ENCODE results near the gene PDE3A.

PDE3A gene

DNA sequence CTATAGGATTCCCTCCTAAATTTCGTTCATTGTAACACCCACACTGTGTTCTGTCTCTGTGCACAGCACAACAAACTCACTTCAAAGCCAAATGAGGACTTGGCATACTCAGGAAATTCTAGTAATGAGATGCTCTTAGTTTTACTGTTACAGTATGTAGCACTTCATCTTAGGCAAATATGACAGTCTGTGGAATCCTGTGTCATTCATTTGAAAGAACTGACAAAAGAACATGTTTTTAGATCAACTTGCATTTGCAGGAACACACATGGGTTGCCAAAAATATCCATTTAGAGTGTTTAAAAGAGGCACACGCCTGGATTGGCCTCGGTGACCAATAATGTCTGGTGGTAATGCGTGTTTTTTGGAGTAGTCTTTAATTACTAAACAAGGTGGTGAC is 56.5 kb downstream of the PDE3A start:
- Histone ChIP-seq H3K36me3 (ENCODE audit: control insufficient read depth, insufficient read depth, low read length) (no peaks in the 10 kb centered on the region), H3K4me3 (replicated peaks; ENCODE audit: low read depth, low read length) (no peak overlapping the region), H3K27me3 (replicated peaks; ENCODE audit: control insufficient read depth, insufficient read depth, low read length) (no peaks in the 10 kb centered on the region)
- no peak for DNase-seq (ENCODE audit: extremely low read depth, insufficient read length)
- TF ChIP-seq, protein P1, sequence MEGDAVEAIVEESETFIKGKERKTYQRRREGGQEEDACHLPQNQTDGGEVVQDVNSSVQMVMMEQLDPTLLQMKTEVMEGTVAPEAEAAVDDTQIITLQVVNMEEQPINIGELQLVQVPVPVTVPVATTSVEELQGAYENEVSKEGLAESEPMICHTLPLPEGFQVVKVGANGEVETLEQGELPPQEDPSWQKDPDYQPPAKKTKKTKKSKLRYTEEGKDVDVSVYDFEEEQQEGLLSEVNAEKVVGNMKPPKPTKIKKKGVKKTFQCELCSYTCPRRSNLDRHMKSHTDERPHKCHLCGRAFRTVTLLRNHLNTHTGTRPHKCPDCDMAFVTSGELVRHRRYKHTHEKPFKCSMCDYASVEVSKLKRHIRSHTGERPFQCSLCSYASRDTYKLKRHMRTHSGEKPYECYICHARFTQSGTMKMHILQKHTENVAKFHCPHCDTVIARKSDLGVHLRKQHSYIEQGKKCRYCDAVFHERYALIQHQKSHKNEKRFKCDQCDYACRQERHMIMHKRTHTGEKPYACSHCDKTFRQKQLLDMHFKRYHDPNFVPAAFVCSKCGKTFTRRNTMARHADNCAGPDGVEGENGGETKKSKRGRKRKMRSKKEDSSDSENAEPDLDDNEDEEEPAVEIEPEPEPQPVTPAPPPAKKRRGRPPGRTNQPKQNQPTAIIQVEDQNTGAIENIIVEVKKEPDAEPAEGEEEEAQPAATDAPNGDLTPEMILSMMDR (IDR thresholded peaks at IDR 0.05; ENCODE audit: insufficient read depth, low read length, poor library complexity, severe bottlenecking): no peak

DNA sequence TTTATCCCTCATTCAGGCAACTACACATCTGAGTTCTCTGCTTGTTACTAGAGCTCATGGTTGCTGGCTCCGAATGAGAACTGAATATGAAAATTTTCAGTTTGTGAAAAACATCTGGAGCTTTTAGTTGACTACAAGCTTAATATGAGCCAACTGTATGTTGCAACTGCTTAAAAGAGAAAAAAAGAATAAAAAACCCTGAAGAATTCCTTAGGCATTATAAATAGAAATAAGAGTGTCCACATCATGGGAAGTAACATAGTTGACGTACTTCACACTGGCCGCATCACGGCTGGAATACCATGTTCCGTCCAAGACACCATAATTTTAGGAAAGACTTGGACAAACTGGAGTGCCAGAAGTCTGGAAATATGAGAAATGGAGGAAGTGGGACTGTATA is 57.9 kb downstream of the PDE3A start:
- Histone ChIP-seq H3K27me3 (replicated peaks; ENCODE audit: control insufficient read depth, insufficient read depth, low read length) (no peaks in the 10 kb centered on the region), H3K4me3 (replicated peaks; ENCODE audit: low read depth, low read length) (no peak overlapping the region), H3K36me3 (ENCODE audit: control insufficient read depth, insufficient read depth, low read length) (no peaks in the 10 kb centered on the region)
- TF ChIP-seq, protein P1 (IDR thresholded peaks at IDR 0.05; ENCODE audit: insufficient read depth, low read length, poor library complexity, severe bottlenecking): no peak
- no peak for DNase-seq (ENCODE audit: extremely low read depth, insufficient read length)

DNA sequence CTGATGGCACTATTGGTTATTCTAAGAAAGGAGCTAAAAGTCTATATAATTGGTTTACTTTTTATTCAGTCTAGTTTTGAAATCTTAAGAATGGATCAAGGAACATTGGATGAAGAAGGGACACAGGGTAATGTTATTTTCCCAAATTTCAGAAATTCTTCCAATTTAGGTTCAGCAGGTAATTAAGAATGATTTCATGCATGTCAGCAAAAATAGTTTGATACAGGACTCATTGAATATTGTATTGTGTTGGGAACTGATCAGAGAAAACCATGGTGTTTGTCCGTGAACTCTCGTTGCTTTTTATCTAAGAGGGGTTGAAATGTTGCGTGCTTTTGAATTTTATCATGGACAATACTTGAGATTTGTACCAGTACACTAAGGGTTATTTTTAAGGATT is 58.6 kb downstream of the PDE3A start:
- TF ChIP-seq, protein P1 (IDR thresholded peaks at IDR 0.05; ENCODE audit: insufficient read depth, low read length, poor library complexity, severe bottlenecking): no peak
- H3K36me3 ChIP-seq (ENCODE audit: control insufficient read depth, insufficient read depth, low read length): no peaks in the 10 kb centered on the region
- no peak for DNase-seq (ENCODE audit: extremely low read depth, insufficient read length)
- H3K4me3 ChIP-seq (replicated peaks; ENCODE audit: low read depth, low read length): no peak overlapping the region
- no peaks in the 10 kb centered on the region for H3K27me3 ChIP-seq (replicated peaks; ENCODE audit: control insufficient read depth, insufficient read depth, low read length)

DNA sequence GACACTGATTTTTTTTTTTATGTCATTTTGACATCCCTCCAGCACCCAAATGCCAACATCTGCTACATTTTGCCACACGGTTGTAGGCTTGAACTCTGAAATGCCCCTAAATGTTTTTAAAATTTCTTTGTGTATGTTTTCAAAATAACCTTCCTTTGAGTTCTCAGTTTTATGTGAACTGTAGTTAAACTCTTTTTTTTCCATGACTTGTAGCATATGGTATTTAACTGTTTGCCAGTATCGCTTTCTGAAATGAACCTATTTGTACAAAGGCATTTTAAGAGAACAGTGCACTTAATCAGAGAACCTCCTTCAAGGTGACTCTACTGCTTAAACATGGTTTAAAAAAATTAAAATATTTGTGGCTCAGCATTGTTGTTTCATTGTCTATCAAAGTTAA is 61.5 kb downstream of the PDE3A start:
- no peak for DNase-seq (ENCODE audit: extremely low read depth, insufficient read length)
- Histone ChIP-seq H3K36me3 (ENCODE audit: control insufficient read depth, insufficient read depth, low read length) (no peaks in the 10 kb centered on the region), H3K4me3 (replicated peaks; ENCODE audit: low read depth, low read length) (no peak overlapping the region), H3K27me3 (replicated peaks; ENCODE audit: control insufficient read depth, insufficient read depth, low read length) (no peaks in the 10 kb centered on the region)
- TF ChIP-seq, protein P1 (IDR thresholded peaks at IDR 0.05; ENCODE audit: insufficient read depth, low read length, poor library complexity, severe bottlenecking): no peak

DNA sequence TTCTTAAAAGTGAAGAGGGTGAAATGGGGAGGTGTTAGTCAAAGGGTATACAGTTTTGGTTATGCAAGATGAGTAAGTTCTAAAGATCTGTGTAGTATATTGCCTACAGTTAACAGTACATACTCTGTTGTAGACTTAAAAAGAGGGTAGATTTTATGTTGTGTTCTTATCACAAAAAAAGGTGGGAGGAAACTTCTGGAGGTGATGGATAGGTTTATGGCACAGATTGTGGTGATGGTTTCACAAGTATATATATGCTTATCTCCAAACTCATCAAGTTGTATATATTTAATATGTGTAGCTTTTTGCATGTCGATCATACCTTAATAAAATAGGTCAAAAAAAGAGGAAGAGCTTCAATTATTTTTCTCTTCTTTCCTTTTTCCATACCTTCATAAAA is 64.0 kb downstream of the PDE3A start:
- DNase-seq (ENCODE audit: extremely low read depth, insufficient read length): no peak
- Histone ChIP-seq H3K36me3 (ENCODE audit: control insufficient read depth, insufficient read depth, low read length) (no peaks in the 10 kb centered on the region), H3K27me3 (replicated peaks; ENCODE audit: control insufficient read depth, insufficient read depth, low read length) (no peaks in the 10 kb centered on the region), H3K4me3 (replicated peaks; ENCODE audit: low read depth, low read length) (no peak overlapping the region)
- TF ChIP-seq, protein P1 (IDR thresholded peaks at IDR 0.05; ENCODE audit: insufficient read depth, low read length, poor library complexity, severe bottlenecking): no peak

DNA sequence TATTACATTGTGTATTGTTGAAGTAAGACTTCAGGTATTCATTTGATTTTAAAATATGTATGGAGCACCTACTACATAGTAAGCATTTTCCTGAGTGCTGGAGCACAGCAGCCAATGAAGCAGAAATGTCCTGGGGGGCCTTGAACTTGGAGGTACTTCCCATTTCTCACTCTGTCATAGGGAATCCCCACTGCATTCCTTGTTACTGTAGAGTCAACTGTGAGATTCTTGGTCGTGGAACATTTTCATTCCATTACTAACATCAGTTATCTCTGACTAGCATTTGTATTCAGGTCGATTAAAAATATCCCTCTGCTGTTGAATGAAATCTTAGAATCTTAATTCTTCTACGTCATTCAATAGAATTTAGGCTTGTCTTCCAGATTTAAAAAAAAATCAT is 66.7 kb downstream of the PDE3A start:
- Histone ChIP-seq H3K27me3 (replicated peaks; ENCODE audit: control insufficient read depth, insufficient read depth, low read length) (no peaks in the 10 kb centered on the region), H3K4me3 (replicated peaks; ENCODE audit: low read depth, low read length) (no peak overlapping the region), H3K36me3 (ENCODE audit: control insufficient read depth, insufficient read depth, low read length) (no peaks in the 10 kb centered on the region)
- no peak for DNase-seq (ENCODE audit: extremely low read depth, insufficient read length)
- TF ChIP-seq, protein P1 (IDR thresholded peaks at IDR 0.05; ENCODE audit: insufficient read depth, low read length, poor library complexity, severe bottlenecking): no peak
